Stomach (tissue), 4 donors: ENCODE data around the gene TBC1D9B.

Experiments
- CTCF ChIP-seq, 7 experiments: fragments of 450-650 bp in 4 of 7; fragments of 200-600 bp in 3 of 7; sonication (generic) in 3 of 7; IDR thresholded peaks; one replicate each; pipeline ENCODE4 v1.5.1; 2016 to 2019; ENCODE audit warnings: antibody characterized with exemption in 7 of 7, control low read depth in 2 of 7, mild to moderate bottlenecking in 1 of 7
- POLR2A ChIP-seq, 4 donors: fragments of 450-650 bp; IDR thresholded peaks; one replicate each; pipeline ENCODE4 v1.6.1; 2016; ENCODE audit warnings: antibody characterized with exemption in 4 of 4, control low read depth in 2 of 4, mild to moderate bottlenecking in 1 of 4, moderate library complexity in 1 of 4
- POLR2AphosphoS5 ChIP-seq, 3 donors: sonication (generic); formaldehyde crosslinking; IDR thresholded peaks; one replicate each; pipeline ENCODE4 v1.6.1; 2016; ENCODE audit warnings: antibody characterized with exemption in 3 of 3

- TF ChIP-seq CTCF (IDR thresholded peaks at IDR 0.05) (no peak), POLR2A (IDR thresholded peaks at IDR 0.05) (no peak), POLR2AphosphoS5 (IDR thresholded peaks at IDR 0.05) (no peak)
These were observed 11.2 kb upstream of the TBC1D9B start for GRCh38 chr5:179918742-179919486.
